GM18502 (cell line): ENCODE data around the gene TCP11L1.

ENCODE experiments used
- ATAC-seq: cut with Tn5 transposase; IDR thresholded peaks from one replicate; pipeline ENCODE4 v1.9.1; 2021; ENCODE audit warnings: mild to moderate bottlenecking; ENCODE audit not compliant: unreplicated experiment, poor library complexity

The TCP11L1 gene, protein sequence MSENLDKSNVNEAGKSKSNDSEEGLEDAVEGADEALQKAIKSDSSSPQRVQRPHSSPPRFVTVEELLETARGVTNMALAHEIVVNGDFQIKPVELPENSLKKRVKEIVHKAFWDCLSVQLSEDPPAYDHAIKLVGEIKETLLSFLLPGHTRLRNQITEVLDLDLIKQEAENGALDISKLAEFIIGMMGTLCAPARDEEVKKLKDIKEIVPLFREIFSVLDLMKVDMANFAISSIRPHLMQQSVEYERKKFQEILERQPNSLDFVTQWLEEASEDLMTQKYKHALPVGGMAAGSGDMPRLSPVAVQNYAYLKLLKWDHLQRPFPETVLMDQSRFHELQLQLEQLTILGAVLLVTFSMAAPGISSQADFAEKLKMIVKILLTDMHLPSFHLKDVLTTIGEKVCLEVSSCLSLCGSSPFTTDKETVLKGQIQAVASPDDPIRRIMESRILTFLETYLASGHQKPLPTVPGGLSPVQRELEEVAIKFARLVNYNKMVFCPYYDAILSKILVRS

DNA sequence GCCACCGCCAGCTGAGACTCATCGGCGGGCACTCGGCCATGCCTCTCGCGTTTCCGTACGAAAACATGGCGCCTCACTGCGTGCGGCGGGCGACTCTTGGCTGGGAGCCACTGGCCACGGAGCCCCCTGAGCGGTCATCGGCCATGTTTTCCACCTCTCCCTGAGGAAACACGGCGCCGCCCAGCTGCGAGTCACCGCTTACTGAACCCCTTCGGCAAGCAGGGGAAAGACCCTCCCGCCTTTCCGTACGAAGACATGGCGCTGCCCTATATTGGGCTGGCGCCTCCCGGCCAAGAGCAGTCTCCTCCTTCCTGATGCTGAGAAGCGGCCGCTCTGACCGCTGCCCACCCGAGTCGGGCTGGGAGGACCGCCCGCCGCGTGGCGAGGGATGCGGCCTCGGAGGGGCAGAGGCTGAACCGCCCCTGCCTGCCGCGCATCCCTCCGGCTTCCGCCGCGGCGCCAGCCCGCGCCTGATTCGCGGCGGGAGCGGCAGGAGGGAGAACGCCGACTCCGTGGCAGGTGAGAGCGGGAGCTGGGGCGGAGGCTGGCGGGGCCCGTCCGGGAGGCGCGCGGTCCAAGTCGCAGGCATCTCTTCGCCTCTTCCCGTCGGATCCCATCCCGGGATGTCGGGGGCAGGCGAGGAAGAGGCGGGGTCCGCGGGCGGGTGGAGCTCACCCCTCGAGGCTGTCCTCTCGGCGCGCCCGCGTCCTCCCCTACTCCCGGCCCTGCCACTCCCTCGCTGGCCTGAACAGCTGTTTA lies at the start of gene TCP11L1:
Gene TCP11L1, plus strand, starts transcription at position 299 of the 759 bp plus-strand sequence. CDS start 4,202 bp downstream, outside the sequence.
- ATAC-seq: peak; percentile 78

DNA sequence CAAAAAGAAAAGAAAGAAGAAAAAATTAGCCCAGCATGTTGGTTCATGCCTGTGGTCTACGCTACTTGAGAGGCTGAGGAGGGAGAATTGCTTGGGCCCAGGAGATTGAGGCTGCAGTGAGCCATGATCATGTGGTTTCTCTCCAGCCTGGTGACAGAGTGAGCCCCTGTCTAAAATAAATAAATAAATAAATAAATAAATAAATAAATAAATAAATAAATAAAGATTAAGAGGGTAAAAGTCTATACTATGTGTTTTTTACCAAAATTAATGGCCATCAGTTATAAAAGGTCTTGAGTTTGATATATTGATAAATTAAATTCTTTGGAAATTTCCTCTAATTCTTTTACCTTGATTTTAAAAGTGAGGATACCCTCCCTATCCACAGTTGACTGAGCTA lies 48.9 kb upstream of the TCP11L1 start:
- ATAC-seq: no peak

DNA sequence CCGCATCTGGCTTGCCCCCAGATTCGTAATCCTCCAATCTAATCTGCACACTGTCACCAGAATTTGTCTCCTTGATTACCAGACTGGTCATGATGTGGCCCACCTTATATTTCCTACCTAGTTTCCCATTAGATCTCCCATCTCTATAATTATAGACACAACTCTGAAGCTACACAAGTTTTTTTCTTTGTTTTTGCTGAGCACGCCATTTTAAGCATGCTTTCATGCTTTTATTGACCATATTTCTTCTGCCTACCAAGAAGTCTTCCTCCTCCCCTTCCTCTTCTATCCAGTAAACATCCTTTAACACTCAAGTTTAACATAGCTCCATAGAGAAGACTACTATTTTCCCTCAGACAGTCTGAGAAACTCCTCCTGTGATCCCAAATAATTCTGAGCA lies 47.9 kb upstream of the TCP11L1 start:
- no peak for ATAC-seq

DNA sequence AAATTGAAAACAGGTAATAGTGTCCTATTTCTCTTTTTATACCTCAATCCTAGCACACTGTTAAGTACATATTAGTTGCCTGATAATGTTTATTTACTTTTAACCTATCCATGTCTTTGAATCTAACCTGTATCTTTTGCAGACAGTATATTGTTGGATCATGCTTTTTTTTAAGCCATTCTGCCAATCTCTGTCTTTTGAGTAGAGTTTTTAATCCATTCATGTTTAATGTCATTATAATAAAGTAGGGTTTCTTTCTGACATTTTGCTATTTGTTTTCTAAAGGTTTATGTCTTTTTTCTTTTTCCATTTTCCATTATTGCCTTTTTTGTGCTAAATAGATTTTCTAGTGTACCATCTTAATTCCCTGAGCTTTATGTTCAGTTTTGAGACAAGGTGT lies 47.5 kb upstream of the TCP11L1 start:
- ATAC-seq: no peak

DNA sequence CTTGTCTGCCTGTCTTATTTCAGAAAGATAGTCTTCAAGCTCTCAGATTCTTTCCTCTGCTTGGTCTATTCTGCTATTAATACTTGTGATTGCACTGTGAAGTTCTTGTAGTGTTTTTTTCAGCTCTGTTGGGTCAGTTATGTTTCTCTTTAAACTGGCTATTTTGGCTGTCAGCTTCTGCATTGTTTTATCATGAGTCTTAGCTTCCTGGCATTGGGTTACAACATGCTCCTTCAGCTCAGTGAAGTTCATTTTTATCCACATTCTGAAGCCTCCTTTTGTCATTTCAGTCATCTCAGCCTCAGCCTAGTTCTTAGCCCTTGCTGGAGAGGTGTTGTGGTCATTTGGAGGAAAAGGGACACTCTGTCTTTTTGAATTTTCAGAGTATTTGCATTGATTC lies 39.2 kb upstream of the TCP11L1 start:
- ATAC-seq: no peak

DNA sequence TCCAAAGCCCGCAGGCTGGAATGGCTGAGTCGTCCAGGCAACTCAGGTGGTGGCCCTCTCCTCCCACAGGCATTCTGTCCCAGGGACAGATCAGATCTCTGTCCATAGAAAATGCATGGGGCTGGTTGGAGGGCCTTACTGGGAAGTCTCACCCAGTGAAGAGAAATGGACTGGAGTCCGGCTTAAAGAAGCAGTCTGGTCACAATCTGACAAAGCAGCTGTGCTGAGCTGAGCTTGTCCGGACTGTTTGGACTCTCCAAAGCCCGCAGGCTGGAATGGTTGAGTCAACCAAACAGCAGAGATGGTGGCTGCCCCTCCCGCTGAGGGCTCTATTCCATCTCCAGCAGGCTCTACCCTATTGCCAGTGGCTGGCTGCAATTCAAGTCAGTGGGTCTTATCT lies 38.1 kb upstream of the TCP11L1 start:
- no peak for ATAC-seq

DNA sequence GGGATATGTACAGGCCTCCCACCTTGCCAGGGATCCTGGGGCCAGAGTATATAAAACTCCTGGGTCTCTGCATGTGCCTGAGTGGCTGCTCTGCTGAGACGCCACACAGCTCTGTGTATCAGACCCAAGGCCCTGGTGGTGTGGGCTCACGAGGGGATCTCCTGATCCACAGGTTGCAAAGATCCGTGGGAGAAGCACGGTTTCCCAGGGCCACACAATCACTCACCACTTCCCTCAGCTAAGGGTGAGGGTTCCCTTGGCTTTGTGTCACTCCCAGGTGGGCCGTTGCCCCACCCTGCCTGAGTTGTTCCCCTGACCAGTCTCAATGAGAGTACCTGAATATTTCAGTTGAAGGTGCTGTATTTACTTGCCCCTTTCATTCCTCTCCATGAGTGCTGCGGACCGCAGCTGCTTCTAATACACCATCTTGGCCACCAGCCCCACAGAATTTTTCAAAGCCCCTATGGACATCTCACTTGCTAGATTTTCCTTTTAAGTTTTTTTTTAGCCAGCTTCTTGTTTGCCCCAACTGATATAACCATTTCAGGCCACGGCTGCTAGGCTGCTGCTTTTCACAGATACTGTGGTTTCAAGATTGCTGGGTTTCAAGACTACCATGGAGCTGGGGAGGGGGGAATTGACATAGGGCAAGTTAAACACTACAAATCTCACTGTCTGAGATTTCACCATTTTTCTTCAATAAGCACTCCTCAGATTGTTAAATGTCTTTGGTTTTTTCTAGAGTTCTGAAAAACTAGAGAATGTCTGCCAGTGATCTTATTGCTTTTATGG lies 37.4 kb upstream of the TCP11L1 start:
- ATAC-seq: no peak

DNA sequence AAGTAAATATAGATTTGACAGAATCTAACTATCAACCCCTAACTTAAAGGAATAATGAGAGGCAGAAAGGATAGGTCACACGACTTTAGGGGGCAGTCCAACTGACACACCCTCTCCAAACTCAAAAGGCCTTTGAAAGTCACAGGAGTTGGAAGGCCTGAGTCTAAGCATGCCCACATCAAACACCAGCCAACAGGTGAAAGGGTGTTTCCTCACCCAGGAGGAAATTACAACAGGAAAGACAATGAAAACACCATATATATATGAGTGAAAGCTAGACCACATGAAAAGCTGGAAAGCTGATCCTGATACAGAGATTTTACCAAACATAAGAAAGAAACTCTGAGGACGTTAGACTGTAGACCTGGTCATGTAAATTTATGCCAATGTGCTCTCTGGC lies 34.2 kb upstream of the TCP11L1 start:
- no peak for ATAC-seq

DNA sequence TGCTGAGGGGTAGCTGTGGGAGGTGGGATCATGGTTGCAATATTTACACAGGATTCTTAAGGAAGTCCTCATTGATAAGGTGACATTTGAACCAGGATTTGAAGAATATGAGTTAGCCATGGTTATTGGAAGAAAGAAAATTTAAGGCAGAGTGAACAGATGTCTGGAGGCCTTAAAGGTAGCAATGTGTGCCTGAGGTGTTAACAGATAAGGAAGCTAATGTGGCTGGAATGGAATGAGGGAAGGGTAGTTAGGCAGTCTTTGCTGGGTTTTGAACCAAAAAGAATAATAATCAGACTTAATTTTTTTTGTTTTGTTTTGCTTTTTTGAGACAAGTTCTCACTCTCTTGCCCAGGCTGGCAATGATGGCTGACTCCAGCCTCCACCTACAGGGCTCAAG lies 33.4 kb upstream of the TCP11L1 start:
- ATAC-seq: no peak

DNA sequence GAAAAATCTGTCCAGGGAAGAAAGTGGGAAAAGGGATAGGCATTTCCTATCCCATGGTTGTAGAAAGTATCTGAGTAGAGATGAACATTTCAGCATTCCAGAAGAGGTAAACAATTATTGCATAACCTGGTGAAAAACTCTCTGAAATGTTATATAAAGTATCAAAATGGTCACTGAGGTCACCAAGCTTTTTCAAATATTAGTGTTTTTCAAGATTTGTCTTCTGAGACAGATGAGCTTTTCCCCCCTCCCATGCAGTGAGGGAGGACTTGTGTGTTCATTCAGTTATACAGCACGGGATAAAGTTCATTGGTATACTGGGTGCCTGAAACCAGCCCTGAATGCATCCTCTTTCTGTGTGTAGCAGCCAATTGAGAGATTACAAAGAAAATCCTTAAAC lies 25.6 kb upstream of the TCP11L1 start:
- ATAC-seq: no peak

DNA sequence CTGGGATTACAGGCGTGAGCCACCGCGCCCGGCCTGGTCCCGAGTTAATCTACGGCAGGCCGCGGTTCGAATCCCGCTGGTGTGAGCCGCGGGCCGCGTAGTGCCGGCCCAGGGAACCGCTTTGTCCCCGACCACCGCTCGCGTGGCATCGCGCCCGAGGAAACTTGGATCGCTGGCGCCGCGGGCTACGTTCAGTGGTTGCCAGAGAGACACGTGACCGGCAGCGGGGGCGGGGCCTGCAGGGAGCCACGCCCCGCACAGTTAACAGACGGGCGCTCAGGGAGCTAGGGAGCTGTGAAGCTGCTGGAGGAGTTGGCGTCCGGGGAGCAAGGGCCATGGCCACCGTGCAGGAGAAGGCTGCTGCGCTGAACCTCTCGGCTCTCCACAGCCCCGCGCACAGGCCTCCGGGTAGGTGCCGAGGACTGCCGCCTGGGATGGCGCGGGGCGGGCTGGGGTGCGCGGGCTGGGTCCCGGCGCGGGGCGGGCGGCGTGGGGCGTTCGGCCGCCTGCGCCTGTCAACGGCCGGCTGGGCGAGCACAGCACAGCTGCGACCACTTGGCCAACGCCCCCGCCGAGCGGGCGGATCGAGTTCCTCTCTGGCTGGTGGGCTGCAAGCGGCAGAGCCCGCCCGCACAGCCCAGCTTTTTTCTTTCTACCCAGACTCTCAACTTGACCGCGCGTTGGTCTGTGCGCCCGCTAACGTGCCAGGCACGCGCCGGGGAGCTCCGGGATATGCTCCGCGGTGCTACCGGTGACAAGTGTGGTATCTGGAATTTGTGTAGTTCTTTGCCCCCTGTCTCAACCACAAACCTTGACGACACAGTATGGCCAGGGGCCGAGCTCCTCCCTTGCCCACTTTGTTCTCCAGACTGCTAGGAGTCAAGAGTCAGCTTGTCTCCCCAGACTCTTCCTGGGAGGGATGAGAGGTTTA lies 23.5 kb upstream of the TCP11L1 start, which contains the start of gene DEPDC7:
Gene DEPDC7, plus strand, starts transcription at position 258 of the 931 bp plus-strand sequence. Its CDS starts 78 bp downstream, at position 336.
- peak; percentile 70 for ATAC-seq

DNA sequence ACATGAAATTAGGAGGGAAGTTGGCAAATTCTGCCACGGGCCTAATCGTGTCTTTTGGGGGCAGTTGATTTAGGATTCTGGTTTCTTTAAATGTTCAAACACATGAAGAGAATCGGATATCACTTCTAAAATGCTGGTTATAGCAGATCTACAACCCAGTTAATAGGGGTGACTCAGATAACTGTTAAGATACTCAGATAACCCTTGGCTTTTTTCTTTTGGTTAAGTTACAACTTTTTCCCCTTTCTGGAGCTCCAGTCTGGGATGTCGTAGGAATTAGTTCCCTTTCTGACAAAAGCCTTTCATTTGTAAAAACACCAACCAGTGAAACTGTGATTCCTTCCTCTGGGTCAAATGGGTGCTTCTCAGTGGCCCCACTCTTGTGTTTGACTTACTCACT lies 22.7 kb upstream of the TCP11L1 start:
- ATAC-seq: no peak

DNA sequence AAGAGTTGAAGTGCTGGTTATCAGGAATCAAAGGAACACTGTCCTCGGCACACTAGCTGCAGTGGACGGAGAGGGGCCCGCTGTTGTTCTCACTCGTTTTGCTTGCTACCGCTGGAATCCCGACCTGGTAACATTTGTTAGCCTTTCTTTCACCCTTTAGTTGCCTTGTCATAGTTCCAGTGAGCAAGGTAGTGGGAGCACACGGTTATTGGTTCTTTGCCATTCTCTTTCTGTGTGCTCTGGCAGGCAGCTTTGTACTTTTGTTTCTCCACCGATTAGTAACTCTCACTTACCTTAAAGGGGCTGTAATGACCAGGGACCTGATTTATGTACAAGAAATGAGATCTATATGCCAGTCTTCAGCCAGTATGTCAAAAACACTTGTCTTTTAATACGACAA lies 21.9 kb upstream of the TCP11L1 start:
- no peak for ATAC-seq

DNA sequence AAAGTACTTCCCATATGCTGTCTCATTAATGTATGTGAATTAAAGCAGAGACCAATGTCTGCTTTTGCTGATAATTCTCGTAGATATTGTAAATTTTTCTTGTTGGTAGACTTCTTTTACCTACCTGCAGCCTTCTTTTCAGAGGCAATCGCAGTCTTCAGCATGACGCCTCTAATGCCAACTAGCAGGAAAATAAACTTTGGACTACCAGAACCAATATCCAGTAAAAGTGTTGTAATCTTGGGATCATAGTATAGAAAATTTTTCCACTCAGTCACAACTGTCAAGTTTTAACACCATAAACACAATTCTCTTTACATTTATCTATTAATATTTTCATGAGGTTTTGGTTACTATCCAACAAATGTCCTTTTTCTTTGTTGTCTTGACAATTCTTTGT lies 21.4 kb upstream of the TCP11L1 start:
- ATAC-seq: no peak

DNA sequence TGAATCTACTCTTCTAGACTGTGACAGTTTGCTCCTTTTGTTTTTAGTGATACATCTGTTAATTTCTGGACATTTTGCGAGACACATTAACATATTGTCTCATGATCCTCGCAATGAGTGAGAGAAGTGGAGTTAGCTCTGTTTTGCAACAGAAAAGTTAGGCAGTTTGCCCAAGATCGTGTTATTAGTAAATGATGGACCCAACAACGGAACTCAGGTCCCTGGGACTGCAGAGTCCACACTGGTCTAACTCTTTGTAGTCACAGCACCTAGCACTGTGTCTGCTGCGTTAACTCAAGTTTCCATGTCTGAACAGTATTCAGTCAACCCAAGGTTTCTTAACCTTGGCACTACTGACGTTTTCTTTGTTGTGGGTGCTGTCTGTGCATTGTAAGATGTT lies 20.5 kb upstream of the TCP11L1 start:
- ATAC-seq: no peak

DNA sequence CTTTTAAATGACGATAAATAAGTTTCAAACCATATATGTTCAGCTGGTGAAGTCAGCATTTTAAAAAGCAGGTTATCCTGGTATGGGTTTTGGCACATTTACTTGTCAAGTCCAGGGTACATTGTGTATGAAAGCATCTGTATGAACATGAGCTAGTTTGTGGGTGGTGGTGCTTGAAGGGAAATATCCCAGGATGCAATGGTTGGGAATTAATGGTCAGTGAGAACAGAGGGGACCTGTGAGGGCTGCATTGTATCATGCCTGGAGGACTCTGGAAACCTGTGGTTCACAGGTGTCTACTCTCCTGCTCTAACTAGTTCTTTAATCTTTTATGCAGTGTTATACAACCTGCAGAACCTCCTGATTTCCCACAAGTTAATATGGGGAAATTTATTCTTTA lies 17.9 kb upstream of the TCP11L1 start:
- ATAC-seq: no peak

DNA sequence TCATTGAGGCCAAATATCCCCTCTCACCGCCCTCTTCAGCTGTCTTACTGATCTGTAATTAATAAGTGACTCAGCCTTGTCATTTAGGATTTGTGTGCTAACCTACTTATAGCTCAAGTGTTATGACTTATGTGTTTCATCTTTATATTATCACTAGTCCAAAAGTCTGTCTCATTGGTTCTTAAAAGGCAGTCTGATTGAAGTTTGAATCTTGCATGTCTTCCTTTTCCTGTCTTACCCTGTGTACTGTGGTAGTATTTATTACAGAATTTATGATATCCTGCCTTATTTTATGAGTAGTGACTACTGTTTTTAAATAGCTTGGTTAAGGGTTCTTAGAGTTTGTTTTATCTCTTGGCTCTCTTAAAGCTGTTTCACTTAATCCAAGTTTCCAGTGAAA lies 17.4 kb upstream of the TCP11L1 start:
- no peak for ATAC-seq

DNA sequence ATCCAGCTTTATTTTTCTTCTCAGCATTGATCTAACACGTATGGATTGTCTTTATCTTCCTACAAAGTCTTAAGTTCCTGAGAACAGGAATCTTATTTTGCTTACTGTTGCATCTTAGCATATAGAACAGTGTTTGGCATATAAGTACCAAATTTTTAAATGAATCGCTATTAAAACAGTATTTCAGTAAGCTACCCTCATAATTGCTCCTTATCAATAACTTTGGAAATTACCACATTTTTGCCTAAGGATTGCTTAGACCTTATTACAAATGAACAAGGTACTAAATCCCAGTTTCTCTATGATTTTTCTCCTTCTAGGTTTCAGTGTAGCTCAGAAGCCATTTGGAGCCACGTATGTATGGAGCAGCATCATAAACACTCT lies 14.0 kb upstream of the TCP11L1 start:
- ATAC-seq: no peak

DNA sequence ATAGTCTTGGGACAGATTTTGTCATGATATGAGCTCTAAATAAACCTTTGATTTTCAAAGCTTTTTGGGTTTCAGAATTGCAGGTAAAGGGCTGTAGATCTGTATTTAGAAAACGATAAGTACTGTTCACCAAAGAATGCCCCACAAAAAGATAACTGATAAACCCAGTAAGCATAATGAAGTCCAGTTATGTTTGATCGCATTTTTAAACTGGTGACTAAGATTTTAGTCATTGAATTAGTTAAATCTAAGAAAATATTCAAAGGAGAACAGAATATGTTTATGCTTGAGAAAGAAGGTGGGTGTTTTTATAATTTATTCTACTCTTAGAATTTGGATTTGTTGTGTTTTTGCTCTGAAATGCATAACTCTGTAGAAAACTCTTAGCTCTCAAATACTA lies 12.1 kb upstream of the TCP11L1 start:
- no peak for ATAC-seq
